Gastrocnemius medialis (tissue), 4 donors: ENCODE results near the gene PIK3IP1. TPM values are rescaled to one million over a fixed set of nuclear protein-coding genes. Genes with fewer than 3 reads are reported as not detected.

ENCODE experiments used
- ATAC-seq, 2 donors: fragments of 150-250 bp; one replicate each; pipeline ENCODE4 v1.9.1; 2016
- DNase-seq, 2 donors: peaks; one replicate each; pipeline ENCODE4 v3.0.0-alpha.2; 2019
- H3K27ac ChIP-seq, 4 donors: fragments of 200-600 bp; sonication (generic); 1 replicate in 1 of 4; 2 replicates in 3 of 4; pipeline ENCODE4 v1.5.1; 2016 to 2018; ENCODE audit warnings: mild to moderate bottlenecking in 2 of 4, moderate library complexity in 1 of 4
- H3K27me3 ChIP-seq, 3 donors: fragments of 200-600 bp; sonication (generic) in 2 of 3; 1 replicate in 1 of 3; 2 replicates in 2 of 3; pipeline versions ENCODE4 v1.5.1 to v1.6.0; 2016 to 2019; ENCODE audit warnings: mild to moderate bottlenecking in 1 of 3, moderate library complexity in 1 of 3
- H3K36me3 ChIP-seq, 2 donors: fragments of 200-600 bp; sonication (generic) in 1 of 2; one replicate each; pipeline ENCODE4 v1.5.1; 2017 to 2018
- H3K4me1 ChIP-seq, 2 donors: fragments of 200-600 bp; sonication (generic) in 1 of 2; one replicate each; pipeline ENCODE4 v1.5.1; 2016 to 2017; ENCODE audit warnings: mild to moderate bottlenecking in 2 of 2
- H3K4me3 ChIP-seq, 4 donors: fragments of 200-600 bp; sonication (generic) in 3 of 4; 1 replicate in 1 of 4; 2 replicates in 3 of 4; pipeline ENCODE4 v1.5.1; 2016 to 2019; ENCODE audit warnings: mild to moderate bottlenecking in 2 of 4
- H3K9me3 ChIP-seq, 3 donors: fragments of 200-600 bp; sonication (generic) in 2 of 3; 1 replicate in 1 of 3; 2 replicates in 2 of 3; pipeline ENCODE4 v1.5.1; 2016 to 2019
- POLR2A ChIP-seq, 2 donors: fragments of 450-650 bp; IDR thresholded peaks; one replicate each; pipeline ENCODE4 v1.6.1; 2017; ENCODE audit warnings: antibody characterized with exemption in 2 of 2, mild to moderate bottlenecking in 2 of 2, moderate library complexity in 2 of 2
- in situ Hi-C, 4 donors: fragments of 200-750 bp; cut with MboI; loops; one replicate each; pipeline versions ENCODE4 v1.15.0 to v1.8.0; 2017; ENCODE audit warnings: low sequenced_read_pairs in 4 of 4
- intact Hi-C: fragments of 100-400 bp; cut with DNase I; formaldehyde crosslinking; loops from one replicate; pipeline ENCODE4 v1.15.1; 2023; ENCODE audit warnings: low total_unique reads
- total RNA-seq, 4 donors: library from RNA; depleted of rRNA; stranded (reverse); fragments of >200 nt; gene quantifications; one replicate each; pipeline versions ENCODE4 v1.1.0 to v1.2.3, GENCODE V29; 2016
- TF ChIP-seq, protein P1 (sequence below), 5 experiments: fragments of 450-650 bp in 3 of 5; fragments of 200-600 bp in 2 of 5; sonication (generic) in 2 of 5; IDR thresholded peaks in 4 of 5; conservative IDR thresholded peaks in 1 of 5; 1 replicate in 4 of 5; 2 replicates in 1 of 5; pipeline ENCODE4 v1.5.1; 2016 to 2019; ENCODE audit warnings: antibody characterized with exemption in 5 of 5, mild to moderate bottlenecking in 3 of 5, moderate library complexity in 3 of 5

Gene PIK3IP1
- total RNA-seq, 4 donors from 2014 or later = 11.2 to 28.3 (median 14.5) TPM

DNA sequence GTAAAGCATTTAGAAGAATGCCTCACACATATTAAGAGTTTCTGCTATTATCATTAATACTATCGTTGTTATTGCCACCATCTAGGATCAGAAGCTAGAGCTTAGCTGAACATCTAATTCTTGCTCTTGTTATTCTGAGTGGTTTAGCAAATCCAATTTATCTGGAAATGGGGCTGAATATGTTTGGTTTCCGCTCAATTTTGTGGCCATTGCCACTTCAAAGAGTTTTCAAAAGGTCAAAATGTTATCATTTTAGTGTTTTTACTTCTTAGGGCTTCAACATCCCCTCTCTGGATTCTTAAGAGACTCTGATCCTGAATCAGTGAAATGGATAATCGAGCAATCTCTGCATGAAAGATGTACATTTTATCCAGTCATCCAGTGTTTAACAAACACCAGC is 10.2 kb upstream of the PIK3IP1 start:
- in situ Hi-C loops = no loop called here
- DNase-seq (no peak), ATAC-seq (no peak)
- Histone ChIP-seq H3K27me3 (no peaks in the 10 kb centered on the region), H3K4me1 (no peaks in the 10 kb centered on the region), H3K36me3 (no peaks in the 10 kb centered on the region), H3K27ac (no peak overlapping the region), H3K9me3 (no peaks in the 10 kb centered on the region), H3K4me3 (no peak overlapping the region)
- intact Hi-C loops = no loop called here
- TF ChIP-seq, protein P1, sequence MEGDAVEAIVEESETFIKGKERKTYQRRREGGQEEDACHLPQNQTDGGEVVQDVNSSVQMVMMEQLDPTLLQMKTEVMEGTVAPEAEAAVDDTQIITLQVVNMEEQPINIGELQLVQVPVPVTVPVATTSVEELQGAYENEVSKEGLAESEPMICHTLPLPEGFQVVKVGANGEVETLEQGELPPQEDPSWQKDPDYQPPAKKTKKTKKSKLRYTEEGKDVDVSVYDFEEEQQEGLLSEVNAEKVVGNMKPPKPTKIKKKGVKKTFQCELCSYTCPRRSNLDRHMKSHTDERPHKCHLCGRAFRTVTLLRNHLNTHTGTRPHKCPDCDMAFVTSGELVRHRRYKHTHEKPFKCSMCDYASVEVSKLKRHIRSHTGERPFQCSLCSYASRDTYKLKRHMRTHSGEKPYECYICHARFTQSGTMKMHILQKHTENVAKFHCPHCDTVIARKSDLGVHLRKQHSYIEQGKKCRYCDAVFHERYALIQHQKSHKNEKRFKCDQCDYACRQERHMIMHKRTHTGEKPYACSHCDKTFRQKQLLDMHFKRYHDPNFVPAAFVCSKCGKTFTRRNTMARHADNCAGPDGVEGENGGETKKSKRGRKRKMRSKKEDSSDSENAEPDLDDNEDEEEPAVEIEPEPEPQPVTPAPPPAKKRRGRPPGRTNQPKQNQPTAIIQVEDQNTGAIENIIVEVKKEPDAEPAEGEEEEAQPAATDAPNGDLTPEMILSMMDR (IDR thresholded peaks at IDR 0.05 in 4 of 5, conservative IDR thresholded peaks at IDR 0.05 in 1 of 5) = no peak
- TF ChIP-seq POLR2A (IDR thresholded peaks at IDR 0.05) = no peak

DNA sequence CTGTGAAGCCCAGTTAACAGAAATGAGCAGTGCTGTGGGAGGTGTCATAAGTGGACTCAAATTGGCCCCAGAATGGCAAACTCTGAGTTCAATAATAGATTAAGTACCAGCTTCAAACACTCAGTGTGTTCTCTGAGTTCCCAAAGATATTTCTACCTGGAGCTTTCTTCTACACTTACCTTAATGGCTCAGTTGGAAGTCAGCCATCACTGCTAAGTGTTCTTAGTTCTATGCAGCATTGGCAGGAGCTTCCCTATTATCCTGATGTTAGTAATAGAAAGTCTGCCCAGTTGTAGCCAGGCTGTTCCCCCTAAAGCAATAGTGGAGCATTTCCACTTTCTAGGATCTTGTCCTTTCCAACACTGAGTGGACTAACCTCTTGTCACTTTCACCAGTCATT is 9.7 kb upstream of the PIK3IP1 start:
- no peaks in the 10 kb centered on the region for H3K9me3 ChIP-seq
- DNase-seq (no peak), ATAC-seq (no peak)
- in situ Hi-C loops = no loop called here
- H3K36me3 ChIP-seq = no peaks in the 10 kb centered on the region
- H3K27me3 ChIP-seq = no peaks in the 10 kb centered on the region
- H3K4me1 ChIP-seq = peaks cover 3 to 4% of the 10 kb centered on the region in 2 donors
- no peak overlapping the region for H3K27ac ChIP-seq
- intact Hi-C loops = no loop called here
- H3K4me3 ChIP-seq = no peak overlapping the region
- TF ChIP-seq POLR2A (IDR thresholded peaks at IDR 0.05) = no peak
- TF ChIP-seq, protein P1 (IDR thresholded peaks at IDR 0.05 in 4 of 5, conservative IDR thresholded peaks at IDR 0.05 in 1 of 5) = no peak

DNA sequence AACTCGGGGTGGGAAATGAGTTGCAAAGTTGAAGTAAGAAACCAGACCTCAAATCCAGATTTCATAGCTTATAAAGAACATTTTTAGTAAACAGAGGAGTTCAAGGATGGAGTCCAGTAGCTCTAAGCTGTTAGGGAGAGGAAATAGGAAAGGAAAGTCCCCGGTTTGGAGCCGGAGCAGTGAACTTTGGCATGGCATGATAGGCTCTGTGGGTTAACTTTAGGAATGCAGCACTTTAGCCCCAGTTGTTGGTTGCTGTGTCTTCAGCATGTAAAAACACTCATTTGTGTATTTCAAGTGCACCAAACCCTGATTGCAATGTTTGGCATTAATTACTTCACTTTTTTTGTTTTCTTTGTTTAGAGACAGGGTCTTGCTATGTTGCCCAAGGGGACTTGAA is 8.6 kb upstream of the PIK3IP1 start:
- H3K9me3 ChIP-seq = no peaks in the 10 kb centered on the region
- ATAC-seq (no peak), DNase-seq (no peak)
- intact Hi-C loops (no loop called here), in situ Hi-C loops (no loop called here)
- peaks cover 14 to 15% of the 10 kb centered on the region in 2 donors for H3K4me1 ChIP-seq
- H3K4me3 ChIP-seq = no peak overlapping the region
- TF ChIP-seq, protein P1 (IDR thresholded peaks at IDR 0.05 in 4 of 5, conservative IDR thresholded peaks at IDR 0.05 in 1 of 5) = no peak
- no peak for TF ChIP-seq POLR2A (IDR thresholded peaks at IDR 0.05)
- no peak overlapping the region for H3K27ac ChIP-seq
- H3K27me3 ChIP-seq = no peaks in the 10 kb centered on the region
- no peaks in the 10 kb centered on the region for H3K36me3 ChIP-seq

DNA sequence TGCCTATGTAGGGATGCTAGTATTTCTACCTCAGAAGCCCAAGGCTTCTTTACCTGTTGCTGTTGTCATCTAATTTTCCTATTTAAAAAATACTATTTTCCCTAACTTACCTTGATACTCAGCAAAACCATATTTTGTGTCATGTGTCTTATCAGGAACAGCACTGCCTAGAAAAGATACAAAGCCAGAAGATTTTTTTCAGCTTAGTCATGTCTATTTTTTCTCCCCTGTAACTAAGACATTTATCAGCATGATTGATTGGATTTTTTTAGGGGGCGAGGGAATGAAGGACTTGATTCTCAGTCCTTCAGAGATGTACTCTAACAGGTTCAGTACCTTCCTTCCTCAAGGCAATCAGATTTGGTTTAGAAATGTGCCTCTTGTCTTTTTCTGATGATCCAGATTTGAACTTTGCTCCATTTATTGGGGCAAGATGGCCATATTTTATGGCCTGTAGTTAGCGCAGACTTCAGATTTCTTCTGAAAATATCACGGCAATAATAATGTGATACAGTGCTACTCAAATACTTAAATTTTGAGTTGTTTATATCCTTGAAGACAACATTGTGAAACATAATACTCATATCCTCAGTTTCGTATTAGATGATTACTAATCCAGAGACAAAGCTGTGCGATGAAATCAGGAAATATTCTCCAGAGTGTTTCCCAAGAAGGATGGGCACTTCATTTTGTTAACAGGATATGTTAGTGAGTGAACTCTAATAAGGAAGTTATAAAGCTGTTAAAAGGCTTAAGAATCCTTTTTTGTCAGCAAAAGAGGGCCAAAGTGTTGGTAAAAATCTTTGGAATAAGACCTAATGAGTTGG is 3.8 kb upstream of the PIK3IP1 start:
- Histone ChIP-seq H3K4me1 (peaks cover 40 to 41% of the 10 kb centered on the region in 2 donors), H3K36me3 (no peaks in the 10 kb centered on the region), H3K27me3 (no peaks in the 10 kb centered on the region), H3K9me3 (no peaks in the 10 kb centered on the region), H3K4me3 (no peak overlapping the region), H3K27ac (peak overlapping the region; percentile 63 to 98 (median 71))
- intact Hi-C loops = loop anchor here (2.0 kb wide), 1 partner anchor 17 kb away; no protein-coding TSS in a partner anchor
- TF ChIP-seq, protein P1 (IDR thresholded peaks at IDR 0.05 in 4 of 5, conservative IDR thresholded peaks at IDR 0.05 in 1 of 5) = no peak
- TF ChIP-seq POLR2A (IDR thresholded peaks at IDR 0.05) = no peak
- ATAC-seq (peak in 1 of 2 donors; percentile 7), DNase-seq (no peak)
- in situ Hi-C loops = no loop called here
